GM19025 (cell line): Measurements from ENCODE around the gene PRUNE1.

Experiments
- ATAC-seq: cut with Tn5 transposase; IDR thresholded peaks from one replicate; pipeline ENCODE4 v1.9.1; 2021; ENCODE audit warnings: mild to moderate bottlenecking, low read depth, moderate library complexity; ENCODE audit not compliant: unreplicated experiment

Gene PRUNE1

GRCh38 chr1:151047925-151048644 lies 39.8 kb downstream of the PRUNE1 start:
- ATAC-seq: no peak

DNA sequence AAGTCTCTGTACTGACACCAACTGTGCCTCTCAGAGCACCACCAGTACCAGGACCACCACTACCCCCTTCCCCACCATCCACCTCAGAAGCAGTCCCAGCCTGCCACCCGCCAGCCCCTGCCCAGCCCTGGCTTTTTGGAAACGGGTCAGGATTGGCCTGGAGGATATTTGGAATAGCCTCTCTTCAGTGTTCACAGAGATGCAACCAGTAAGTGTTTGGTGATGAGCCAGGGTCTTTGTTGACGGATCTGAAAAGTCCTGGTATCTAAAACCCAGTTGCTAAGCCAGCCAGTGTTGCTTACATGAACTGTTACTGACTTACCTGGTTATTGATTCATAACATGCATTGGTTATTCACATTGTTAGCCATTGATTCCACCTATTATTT lies 40.4 kb downstream of the PRUNE1 start:
- ATAC-seq: no peak

GRCh38 chr1:151049458-151049857 lies 41.2 kb downstream of the PRUNE1 start:
- ATAC-seq: no peak

DNA sequence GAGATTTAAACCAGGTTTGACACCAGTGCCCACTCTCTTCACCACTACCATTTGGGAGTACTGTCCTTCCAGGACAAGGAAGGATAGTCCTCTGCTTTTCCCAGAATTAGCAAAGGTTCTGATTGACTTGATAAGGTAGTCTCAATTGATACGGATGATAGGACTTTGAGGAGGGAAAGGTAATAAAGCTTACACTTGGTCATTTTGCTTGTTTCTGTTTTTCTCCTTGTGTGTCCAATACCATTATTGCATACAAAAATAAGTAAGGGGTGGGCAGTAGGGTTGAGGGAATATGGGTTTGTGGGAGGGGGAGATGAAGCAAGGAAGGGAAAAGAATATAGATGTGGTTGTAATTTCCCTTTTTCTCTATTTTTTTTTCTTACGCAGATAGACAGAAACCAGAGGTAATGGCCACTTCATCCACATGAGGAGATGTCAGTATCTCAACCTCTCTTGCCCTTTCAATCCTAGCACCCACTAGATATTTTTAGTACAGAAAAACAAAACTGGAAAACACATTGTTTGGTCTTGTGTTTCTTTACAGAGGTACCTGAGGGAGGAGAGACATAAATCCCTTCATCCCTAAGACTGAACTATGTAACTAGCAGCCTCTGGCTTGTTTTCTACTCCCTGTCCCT lies 41.9 kb downstream of the PRUNE1 start:
- ATAC-seq: no peak

DNA sequence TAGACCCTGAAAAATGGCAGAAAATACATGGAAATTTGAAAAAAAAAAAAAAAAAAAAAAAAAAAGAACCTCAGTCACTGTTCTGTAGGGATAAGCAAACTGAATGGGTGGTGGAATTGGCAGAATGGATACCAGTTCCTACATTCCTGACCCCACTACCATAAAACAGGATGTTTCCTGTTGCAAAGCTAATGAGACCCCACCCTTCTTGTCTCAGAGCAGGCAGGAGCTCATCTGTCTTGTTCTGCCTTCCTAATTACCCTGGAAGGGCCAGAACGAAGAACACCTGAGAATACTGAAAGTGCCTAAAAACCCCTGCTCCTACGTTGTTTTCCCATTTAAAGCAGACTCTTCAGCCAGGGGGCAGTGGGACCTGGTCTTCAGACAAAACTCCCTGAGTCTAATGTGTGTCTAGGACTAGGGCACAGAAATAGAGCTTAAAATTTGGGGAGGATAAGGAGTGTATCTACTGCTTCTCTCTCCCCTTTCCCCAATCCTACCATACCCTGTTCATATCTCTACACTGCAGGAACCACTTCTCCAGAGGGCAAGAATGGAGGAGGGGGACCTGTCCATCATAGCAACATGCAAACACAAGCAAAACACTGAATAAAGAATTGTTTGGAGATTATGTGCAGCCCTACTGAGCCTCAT lies 43.2 kb downstream of the PRUNE1 start:
- no peak for ATAC-seq

- ATAC-seq: no peak
Observed at GRCh38 chr1:151054971-151055547, 46.8 kb downstream of the PRUNE1 start.

GRCh38 chr1:151055581-151055980 lies 47.3 kb downstream of the PRUNE1 start:
- no peak for ATAC-seq

GRCh38 chr1:151056149-151056548 lies 47.9 kb downstream of the PRUNE1 start:
- ATAC-seq: no peak

- no peak for ATAC-seq
Observed at GRCh38 chr1:151058692-151059091, 50.4 kb downstream of the PRUNE1 start.

DNA sequence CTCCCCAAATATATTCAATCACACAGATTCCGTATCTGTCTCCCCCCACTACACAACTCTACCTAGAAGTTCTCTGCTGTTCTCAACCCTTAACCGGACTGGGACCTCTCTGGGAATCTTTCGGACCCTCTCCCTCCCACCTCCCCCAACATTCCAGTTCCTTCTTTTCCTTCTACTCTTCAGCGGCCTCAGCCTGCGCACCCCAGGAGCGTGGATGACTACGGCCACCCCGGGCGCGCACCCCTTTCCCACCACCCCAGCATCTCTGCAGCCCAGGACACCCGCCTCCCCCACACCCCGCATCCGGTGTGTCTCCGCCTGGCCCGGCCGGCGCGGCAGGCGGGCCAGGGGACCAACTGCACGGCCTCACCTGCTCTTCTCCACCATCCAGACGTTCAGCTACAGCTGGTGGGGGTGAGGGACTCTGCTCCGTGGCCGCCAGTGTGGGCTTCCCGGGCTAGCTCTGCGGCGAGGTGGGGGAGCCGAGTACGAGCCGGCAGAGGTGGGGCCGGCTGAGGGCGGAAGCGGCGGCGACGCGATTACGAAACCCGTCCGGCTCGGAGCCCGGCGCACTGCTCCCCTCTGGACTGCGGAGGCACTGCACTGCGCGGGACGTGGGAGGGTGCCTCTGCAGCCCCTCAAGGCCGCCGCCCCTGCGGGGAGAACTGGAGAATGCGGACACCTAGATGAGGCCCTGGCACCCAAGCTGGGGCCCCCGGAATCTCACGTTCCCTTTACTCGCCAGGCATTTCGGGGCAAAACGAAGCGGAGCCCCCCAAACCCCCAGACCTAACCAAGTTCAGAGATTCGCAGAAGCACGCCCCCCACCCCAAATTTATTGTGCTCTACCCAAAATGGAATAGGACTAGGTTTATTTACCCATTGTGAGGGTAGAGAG lies 51.1 kb downstream of the PRUNE1 start, which contains the start of gene CDC42SE1:
TSS of gene CDC42SE1 (minus strand) at position 514 of the 898 bp plus-strand sequence. CDS start 3,892 bp downstream, outside the sequence.
- peak; percentile 74 for ATAC-seq

- ATAC-seq: no peak
Observed at GRCh38 chr1:151060007-151060656, 51.9 kb downstream of the PRUNE1 start, which contains the start of gene MLLT11. MLLT11 (plus strand) TSS chr1:151060397; CDS start chr1:151067225, 6,828 bp downstream.

GRCh38 chr1:151060657-151061421 lies 52.6 kb downstream of the PRUNE1 start:
- ATAC-seq: no peak

- ATAC-seq: no peak
Observed at GRCh38 chr1:151061704-151062103, 53.5 kb downstream of the PRUNE1 start.

- ATAC-seq: no peak
Observed at GRCh38 chr1:151062741-151063371, 54.6 kb downstream of the PRUNE1 start.

GRCh38 chr1:151065089-151065645 lies 56.9 kb downstream of the PRUNE1 start:
- ATAC-seq: no peak

- ATAC-seq: no peak
Observed at GRCh38 chr1:151067185-151067584, 58.9 kb downstream of the PRUNE1 start.

DNA sequence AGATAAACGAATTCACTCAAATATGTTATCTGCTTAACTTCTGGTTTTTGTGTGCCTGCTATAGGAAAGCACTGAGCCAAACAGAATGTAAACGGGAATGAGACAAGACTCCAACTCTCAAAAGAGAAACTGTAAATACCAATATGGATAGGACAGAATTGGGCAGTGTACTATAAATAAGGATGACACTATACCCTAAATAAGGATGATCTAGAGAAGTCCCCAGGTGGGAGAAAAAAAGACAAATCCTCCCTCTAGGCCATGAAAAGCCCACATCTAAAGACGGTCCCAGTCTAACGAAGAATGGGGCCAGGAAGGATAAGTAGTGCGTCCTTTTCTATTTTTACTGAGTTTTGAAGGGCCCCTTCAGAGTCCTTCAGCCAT lies 60.8 kb downstream of the PRUNE1 start:
- ATAC-seq: no peak
